Spleen (tissue), 11 donors: ENCODE measurements around the gene LAMC3. TPM values are rescaled to one million over a fixed set of nuclear protein-coding genes. Genes with fewer than 3 reads are reported as not detected.
"Not testable (repeated sequence)": the region's sequence is repeated elsewhere in the genome, so short reads cannot be mapped to it uniquely, and the experiment has no call there.

ENCODE experiments used
- DNase-seq: peaks from one replicate; pipeline ENCODE4 v3.0.0-alpha.2; 2020
- H3K27ac ChIP-seq, 8 donors: fragments of 200-600 bp; sonication (generic) in 7 of 8; 1 replicate in 4 of 8; 2 replicates in 4 of 8; pipeline versions ENCODE4 v1.5.0 to v1.8.0; 2016 to 2021; ENCODE audit warnings: inconsistent platforms in 4 of 8, mild to moderate bottlenecking in 4 of 8, moderate library complexity in 1 of 8
- H3K27me3 ChIP-seq, 7 donors: fragments of 200-600 bp; sonication (generic) in 6 of 7; replicated peaks in 1 of 7; 1 replicate in 4 of 7; 2 replicates in 3 of 7; pipeline versions ENCODE4 v1.5.0 to v1.8.0; 2016 to 2021; ENCODE audit warnings: inconsistent platforms in 3 of 7, mild to moderate bottlenecking in 1 of 7
- H3K36me3 ChIP-seq, 6 donors: fragments of 200-600 bp; sonication (generic) in 5 of 6; 1 replicate in 4 of 6; 2 replicates in 2 of 6; pipeline versions ENCODE4 v1.5.0 to v1.8.0; 2016 to 2021; ENCODE audit warnings: inconsistent platforms in 2 of 6
- H3K4me1 ChIP-seq, 6 donors: fragments of 200-600 bp; sonication (generic) in 5 of 6; 1 replicate in 3 of 6; 2 replicates in 3 of 6; pipeline versions ENCODE4 v1.5.0 to v1.8.0; 2016 to 2021; ENCODE audit warnings: inconsistent platforms in 3 of 6
- H3K4me3 ChIP-seq, 8 donors: fragments of 200-600 bp; sonication (generic) in 7 of 8; 1 replicate in 4 of 8; 2 replicates in 4 of 8; pipeline versions ENCODE4 v1.5.0 to v1.8.0; 2016 to 2021; ENCODE audit warnings: inconsistent platforms in 4 of 8, mild to moderate bottlenecking in 4 of 8, moderate library complexity in 2 of 8
- H3K9me3 ChIP-seq, 8 donors: fragments of 200-600 bp; sonication (generic) in 7 of 8; 1 replicate in 4 of 8; 2 replicates in 4 of 8; pipeline versions ENCODE4 v1.5.0 to v1.8.0; 2016 to 2021; ENCODE audit warnings: inconsistent platforms in 4 of 8
- CTCF ChIP-seq, 11 experiments: fragments of 200-600 bp in 7 of 11; fragments of 450-650 bp in 4 of 11; sonication (generic) in 4 of 11; IDR thresholded peaks in 8 of 11; conservative IDR thresholded peaks in 3 of 11; 1 replicate in 7 of 11; 2 replicates in 4 of 11; pipeline versions ENCODE4 v1.4.0 to v1.8.0; 2016 to 2021; ENCODE audit warnings: antibody characterized with exemption in 11 of 11, inconsistent platforms in 4 of 11, mild to moderate bottlenecking in 1 of 11
- POLR2A ChIP-seq, 3 donors: fragments of 450-650 bp; IDR thresholded peaks; one replicate each; pipeline ENCODE4 v1.5.1; 2017; ENCODE audit warnings: antibody characterized with exemption in 3 of 3, mild to moderate bottlenecking in 1 of 3
- POLR2AphosphoS5 ChIP-seq, 3 donors: sonication (generic); formaldehyde crosslinking; IDR thresholded peaks; one replicate each; pipeline ENCODE4 v1.5.1; 2017; ENCODE audit warnings: antibody characterized with exemption in 3 of 3
- WGBS, 5 donors: extraction: QIAGEN DNeasy Blood & Tissue Kit in 3 of 5; methylation state at CpG; one replicate each; pipeline versions ENCODE4 v1.1.5 to v1.1.7; 2013 to 2018; 5-methylcytosine and 5-hydroxymethylcytosine counted together
- intact Hi-C: fragments of 100-400 bp; cut with DNase I; formaldehyde crosslinking; loops from one replicate; pipeline ENCODE4 v1.15.0; 2023; ENCODE audit warnings: low total_unique reads
- polyA plus RNA-seq, 3 donors: library from polyadenylated mRNA; stranded (reverse); fragments of 200-250 nt; gene quantifications; one replicate each; pipeline ENCODE4 v1.2.1, GENCODE V29; 2013
- total RNA-seq, 7 donors: library from RNA; depleted of rRNA in 3 of 7; stranded (reverse); fragments of >200 nt in 3 of 7; fragmentation: NEBNext Ultra II Directional in 4 of 7; extraction: Animal tissue kit (Norgen Biotek cat#: 25700) in 4 of 7; gene quantifications; one replicate each; pipeline versions ENCODE4 v1.1.0 to v1.2.1, GENCODE V29; 2016 to 2021
- donor health status: healthy with polysubstance abuse.
- donor health status: DM: no; HTN: no; CAD: no; lungs with moderate emphysema.
- donor health status: DM: no; HTN: no; CAD: no.
- donor health status: Bipolar disorder and iron deficiency.
- donor health status: healthy.
- donor health status: DM: no; HTN: no; CAD: no.
- donor health status: DM: yes; HTN: yes; CAD: no.

LAMC3 gene
- total and polyA plus RNA-seq, 10 donors: 9.1 to 79.5 (median 34.6) TPM

- intact Hi-C loops: no loop called here
- Histone ChIP-seq H3K27me3 (no peaks in the 10 kb centered on the region), H3K4me3 (no peak overlapping the region), H3K9me3 (no peaks in the 10 kb centered on the region), H3K36me3 (no peaks in the 10 kb centered on the region), H3K27ac (no peak overlapping the region), H3K4me1 (peaks cover 0 to 8% (median 0%) of the 10 kb centered on the region in 6 donors)
- TF ChIP-seq POLR2A (IDR thresholded peaks at IDR 0.05) (no peak), CTCF (IDR thresholded peaks at IDR 0.05 in 8 of 11, conservative IDR thresholded peaks at IDR 0.05 in 3 of 11) (no peak), POLR2AphosphoS5 (IDR thresholded peaks at IDR 0.05) (no peak)
- no peak for DNase-seq
- 82 to 90% (median 85%) methylated on average over 12 of the region's 12 CpGs for WGBS, 5 donors
Measured at GRCh38 chr9:131032384-131032783, 23.4 kb downstream of the LAMC3 start.

- WGBS, 5 donors: 69 to 84% (median 72%) methylated on average over 23 to 27 of the region's 27 CpGs
- no peak overlapping the region for H3K27ac ChIP-seq
- no peak overlapping the region for H3K4me3 ChIP-seq
- H3K36me3 ChIP-seq: no peaks in the 10 kb centered on the region
- H3K9me3 ChIP-seq: no peaks in the 10 kb centered on the region
- intact Hi-C loops: no loop called here
- H3K4me1 ChIP-seq: peaks cover 0 to 18% (median 1%) of the 10 kb centered on the region in 6 donors
- DNase-seq: no peak
- TF ChIP-seq CTCF (IDR thresholded peaks at IDR 0.05 in 8 of 11, conservative IDR thresholded peaks at IDR 0.05 in 3 of 11) (no peak), POLR2AphosphoS5 (IDR thresholded peaks at IDR 0.05) (no peak), POLR2A (IDR thresholded peaks at IDR 0.05) (no peak)
- peaks cover 0 to 9% (median 0%) of the 10 kb centered on the region in 7 donors for H3K27me3 ChIP-seq
Measured at GRCh38 chr9:131033269-131034224, 24.6 kb downstream of the LAMC3 start.

- H3K27ac ChIP-seq: no peak overlapping the region
- TF ChIP-seq POLR2A (IDR thresholded peaks at IDR 0.05) (no peak), POLR2AphosphoS5 (IDR thresholded peaks at IDR 0.05) (no peak), CTCF (IDR thresholded peaks at IDR 0.05 in 8 of 11, conservative IDR thresholded peaks at IDR 0.05 in 3 of 11) (no peak)
- no peak for DNase-seq
- peaks cover 0 to 15% (median 0%) of the 10 kb centered on the region in 7 donors for H3K27me3 ChIP-seq
- no peaks in the 10 kb centered on the region for H3K9me3 ChIP-seq
- H3K4me1 ChIP-seq: peaks cover 0 to 18% (median 1%) of the 10 kb centered on the region in 6 donors
- WGBS, 5 donors: 89 to 92% (median 92%) methylated on average over 12 to 14 of the region's 14 CpGs
- intact Hi-C loops: no loop called here
- no peaks in the 10 kb centered on the region for H3K36me3 ChIP-seq
- no peak overlapping the region for H3K4me3 ChIP-seq
Measured at GRCh38 chr9:131034268-131034667, 25.3 kb downstream of the LAMC3 start.

- intact Hi-C loops, H3K27ac ChIP-seq, H3K9me3 ChIP-seq, DNase-seq, H3K4me3 ChIP-seq, H3K36me3 ChIP-seq: not testable (repeated sequence)
- H3K27me3 ChIP-seq: peaks cover 0 to 17% (median 0%) of the 10 kb centered on the region in 7 donors
- peaks cover 0 to 18% (median 1%) of the 10 kb centered on the region in 6 donors for H3K4me1 ChIP-seq
- 83 to 96% (median 89%) methylated on average over 10 of the region's 10 CpGs for WGBS, 5 donors
Measured at GRCh38 chr9:131034749-131035148, 25.8 kb downstream of the LAMC3 start.
